Stimulated activated naive CD8-positive, alpha-beta T cell treated with anti-CD3 and anti-CD28 coated beads, Interleukin-15, Interleukin-2, amounts not matched to agents 100 U/mL and 50 U/mL, for 24 hours (primary cell): Measurements from ENCODE around the gene SMARCD2.
"Not testable (repeated sequence)": the region's sequence is repeated elsewhere in the genome, so short reads cannot be mapped to it uniquely, and the experiment has no call there.

Experiments
- ATAC-seq: fragments of 150-1000 bp; cut with Tn5 transposase; one replicate; pipeline ENCODE4 v1.10.0; 2021
- DNase-seq: peaks from one replicate; pipeline ENCODE4 v3.0.0; 2021

The SMARCD2 gene

GRCh38 chr17:63842540-63843386, at the start of gene SMARCD2:
Gene SMARCD2, minus strand, starts transcription at chr17:63842685. Its CDS starts 11 bp downstream, at chr17:63842674.
- peak; percentile 92 for ATAC-seq
- peak; percentile 100 for DNase-seq

- peak; percentile 55 for ATAC-seq
- DNase-seq: not testable (repeated sequence)
Measured at GRCh38 chr17:63889026-63889848, 46.8 kb upstream of the SMARCD2 start.

GRCh38 chr17:63885119-63885518, 42.6 kb upstream of the SMARCD2 start:
- ATAC-seq, DNase-seq: not testable (repeated sequence)

- DNase-seq, ATAC-seq: not testable (repeated sequence)
Measured at GRCh38 chr17:63882626-63883126, 40.2 kb upstream of the SMARCD2 start.

- ATAC-seq (peak; percentile 74), DNase-seq (peak; percentile 71)
Measured at GRCh38 chr17:63881935-63882601, 39.6 kb upstream of the SMARCD2 start, which contains the start of gene GH2. Gene GH2, minus strand, starts transcription at chr17:63881944. Its CDS starts 143 bp downstream, at chr17:63881801.

GRCh38 chr17:63881337-63881736, 38.9 kb upstream of the SMARCD2 start:
- ATAC-seq, DNase-seq: not testable (repeated sequence)

DNA sequence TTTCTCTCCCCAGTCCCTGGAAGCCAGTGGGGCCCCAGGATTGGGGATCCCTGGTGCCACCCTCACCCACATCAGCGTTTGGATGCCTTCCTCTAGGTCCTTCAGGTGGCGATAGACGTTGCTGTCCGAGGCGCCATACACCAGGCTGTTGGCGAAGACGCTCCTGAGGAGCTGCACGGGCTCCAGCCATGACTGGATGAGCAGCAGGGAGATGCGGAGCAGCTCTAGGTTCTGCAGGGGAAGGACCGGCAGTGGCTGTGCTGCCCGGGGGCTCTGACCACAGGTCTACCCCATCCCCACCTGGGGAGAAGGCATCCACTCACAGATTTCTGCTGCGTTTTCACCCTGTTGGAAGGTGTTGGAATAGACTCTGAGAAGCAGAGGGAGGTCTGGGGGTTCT, 38.2 kb upstream of the SMARCD2 start:
- no peak for ATAC-seq
- DNase-seq: no peak

DNA sequence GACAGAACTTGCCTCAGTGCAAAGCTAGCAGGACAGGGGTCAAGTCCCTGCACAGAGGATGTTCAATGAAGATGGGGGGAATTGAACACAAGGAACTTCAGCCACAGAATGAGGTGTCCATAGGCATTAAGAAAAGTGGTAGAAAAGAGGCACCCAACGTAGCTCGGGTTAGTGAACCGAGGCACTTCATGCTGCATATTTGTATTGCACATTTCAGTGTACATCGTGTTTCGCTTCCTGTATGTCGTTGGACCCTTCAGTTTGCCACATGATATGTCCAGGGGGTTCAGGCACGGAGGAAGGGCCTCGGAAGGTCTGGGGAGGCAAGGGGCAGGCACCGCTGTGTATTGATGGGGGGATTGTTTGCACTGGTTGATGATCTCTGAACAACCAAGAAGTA, 35.9 kb upstream of the SMARCD2 start:
- not testable (repeated sequence) for ATAC-seq, DNase-seq

GRCh38 chr17:63874693-63875092, 32.2 kb upstream of the SMARCD2 start:
- not testable (repeated sequence) for DNase-seq, ATAC-seq

DNA sequence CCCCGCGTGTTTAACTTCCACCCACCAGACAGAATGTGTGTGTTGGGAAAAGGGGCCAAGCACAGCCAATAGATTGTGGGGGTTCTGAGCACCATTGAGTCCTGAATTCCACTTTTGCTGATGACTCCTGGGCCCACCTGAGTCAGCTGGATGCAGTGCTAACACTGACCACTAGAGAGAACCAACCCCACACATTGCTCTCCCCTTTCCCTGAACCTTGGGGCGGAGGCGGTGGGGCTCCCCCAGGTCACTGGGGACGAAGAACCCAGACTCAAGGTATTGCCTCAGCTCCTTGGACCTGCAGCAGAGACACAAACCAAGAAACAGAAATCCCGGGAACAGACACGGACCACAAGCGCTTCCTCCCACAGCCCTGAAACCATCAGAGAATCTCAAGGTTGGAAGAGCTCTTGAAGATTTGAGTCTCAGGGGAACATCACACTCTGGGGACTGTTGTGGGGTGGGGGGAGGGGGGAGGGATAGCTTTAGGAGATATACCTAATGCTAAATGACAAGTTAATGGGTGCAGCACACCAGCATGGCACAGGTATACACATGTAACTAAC, 31.7 kb upstream of the SMARCD2 start:
- not testable (repeated sequence) for DNase-seq, ATAC-seq

GRCh38 chr17:63873577-63873976, 31.1 kb upstream of the SMARCD2 start, which contains the start of gene CSH2:
Gene CSH2, minus strand, starts transcription at chr17:63873677. Its CDS starts 63 bp downstream, at chr17:63873614.
- not testable (repeated sequence) for ATAC-seq

GRCh38 chr17:63871646-63872365, 29.3 kb upstream of the SMARCD2 start:
- ATAC-seq, DNase-seq: not testable (repeated sequence)

More at GRCh38 chr17:63873577-63873976, 31.1 kb upstream of the SMARCD2 start, which contains the start of gene CSH2:
- not testable (repeated sequence) for DNase-seq

DNA sequence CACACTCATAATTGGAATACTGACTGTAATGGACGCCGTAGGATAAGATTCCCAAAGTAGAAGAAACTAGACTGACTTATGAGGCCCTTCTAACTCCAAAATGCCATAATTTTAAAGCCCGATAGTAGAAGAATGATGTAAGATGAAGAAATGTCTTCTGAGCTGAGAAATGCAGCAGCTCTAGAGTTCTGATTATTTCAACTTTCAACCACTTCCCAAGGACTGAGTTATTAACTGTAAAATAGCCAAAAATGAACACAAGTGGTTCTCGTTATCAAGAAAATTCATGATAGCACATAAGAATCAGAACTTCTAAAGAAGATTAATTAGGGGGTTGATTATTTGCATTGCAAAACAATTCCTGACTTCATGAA, 27.8 kb upstream of the SMARCD2 start:
- DNase-seq, ATAC-seq: not testable (repeated sequence)

DNA sequence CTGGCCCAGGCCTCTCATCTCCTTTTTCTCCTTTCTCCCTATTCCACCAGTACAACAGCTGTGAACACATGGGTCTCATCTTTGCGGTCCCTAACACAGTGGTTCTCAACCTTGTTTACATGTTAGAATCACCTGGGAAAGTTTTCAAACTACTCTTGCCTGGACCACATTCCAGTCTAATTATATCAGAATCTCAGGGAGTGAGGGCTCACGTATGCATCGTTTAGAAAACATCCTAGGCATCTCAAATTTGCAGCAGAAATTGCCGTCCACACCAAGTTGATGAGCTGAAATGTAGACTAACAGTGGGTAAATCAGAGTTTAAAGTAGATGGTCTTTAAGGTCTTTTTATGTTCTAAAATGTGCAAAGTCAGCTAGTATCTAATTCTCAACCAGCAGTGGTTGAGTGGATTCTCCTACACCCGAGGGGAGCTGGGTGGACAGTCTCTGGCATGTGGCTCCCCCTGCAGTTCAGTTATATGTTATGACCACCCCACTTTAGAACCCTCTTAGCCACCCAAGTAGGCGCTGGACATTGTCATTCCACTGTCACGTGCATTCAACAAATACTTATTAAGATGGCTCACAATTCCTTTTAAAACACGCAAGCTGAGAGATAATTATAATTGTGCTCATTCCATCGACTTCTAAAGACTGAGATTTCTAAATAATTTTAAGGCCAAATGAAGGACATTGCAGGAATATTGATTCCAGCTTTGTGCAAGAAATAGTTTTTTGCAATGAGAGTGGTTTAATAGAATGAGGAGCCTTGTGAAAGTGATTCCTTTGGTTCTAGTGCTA, 27.2 kb upstream of the SMARCD2 start:
- not testable (repeated sequence) for DNase-seq

DNA sequence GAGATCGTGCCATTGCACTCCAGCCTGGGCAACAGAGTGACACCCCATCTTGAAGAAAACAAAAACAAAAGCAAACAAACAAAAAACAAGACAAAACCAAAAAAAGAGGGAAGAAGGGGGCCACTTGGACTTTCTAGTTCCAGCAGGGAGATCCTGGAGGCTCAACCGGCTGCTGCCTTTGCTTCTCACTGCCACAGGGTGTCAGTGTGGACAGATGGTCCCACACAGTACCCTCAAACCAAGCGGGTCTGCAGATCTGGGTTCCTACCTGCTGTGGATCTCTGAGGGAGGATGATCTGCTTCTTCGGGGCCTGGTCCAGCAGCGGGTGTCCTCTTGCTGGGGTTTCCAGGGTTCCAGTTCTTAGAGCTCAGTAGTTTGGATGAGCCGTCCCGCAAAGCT, 24.1 kb upstream of the SMARCD2 start:
- DNase-seq: not testable (repeated sequence)
- peak; percentile 33 for ATAC-seq

More for the DNA sequence above, 27.2 kb upstream of the SMARCD2 start:
- not testable (repeated sequence) for ATAC-seq

DNA sequence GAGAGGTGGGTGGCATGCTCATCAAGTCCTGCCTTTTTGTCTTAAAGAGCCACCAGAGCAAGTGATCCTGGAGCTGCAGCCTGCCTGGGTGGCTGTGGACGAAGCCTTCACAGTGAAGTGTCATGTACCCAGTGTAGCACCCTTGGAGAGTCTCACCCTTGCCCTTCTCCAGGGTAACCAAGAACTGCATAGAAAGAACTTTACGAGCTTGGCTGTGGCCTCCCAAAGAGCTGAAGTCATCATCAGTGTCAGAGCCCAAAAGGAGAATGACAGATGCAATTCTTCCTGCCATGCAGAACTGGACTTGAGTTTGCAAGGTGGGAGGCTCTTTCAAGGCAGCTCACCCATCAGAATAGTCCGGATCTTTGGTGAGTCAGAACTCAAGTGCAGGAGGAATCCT, 16.8 kb upstream of the SMARCD2 start:
- no peak for ATAC-seq

GRCh38 chr17:63856425-63856824, 13.9 kb upstream of the SMARCD2 start:
- ATAC-seq, DNase-seq: not testable (repeated sequence)

More for the DNA sequence above, 16.8 kb upstream of the SMARCD2 start:
- DNase-seq: no peak

- DNase-seq: no peak
- ATAC-seq: no peak
Measured at GRCh38 chr17:63855185-63855584, 12.7 kb upstream of the SMARCD2 start.

GRCh38 chr17:63854709-63855108, 12.2 kb upstream of the SMARCD2 start:
- no peak for DNase-seq
- no peak for ATAC-seq

GRCh38 chr17:63853260-63853659, 10.8 kb upstream of the SMARCD2 start:
- DNase-seq: no peak
- ATAC-seq: no peak
